K562 (cell line): ENCODE data around the gene SIGLEC1. TPM values are rescaled to one million over a fixed set of nuclear protein-coding genes. Genes with fewer than 3 reads are reported as not detected.

ENCODE experiments used
- ATAC-seq: fragments of 200-7000 bp; cut with Tn5 transposase; 3 replicates; pipeline ENCODE4 v1.9.1; 2020; ENCODE audit warnings: moderate library complexity
- BruUV-seq: library from RNA; stranded (reverse); fragments of 400-500 nt; replicated peaks from 2 replicates; lab custom pipeline; 2021; lab: Mats Ljungman, UMichigan
- CTCF ChIA-PET: fragments of 300-600 bp; formaldehyde crosslinking; extraction: SDS; loops from one replicate; lab custom pipeline; 2021; ENCODE audit warnings: low intra/inter-chr PET ratio; lab: Yijun Ruan, JAX
- POLR2A ChIA-PET: fragments of 300-600, 350-650 bp; sonication (Branson Sonifier 250); formaldehyde crosslinking; extraction: SDS; loops from one replicate; lab custom pipeline; 2021; ENCODE audit warnings: antibody characterized with exemption, inconsistent platforms; lab: Yijun Ruan, JAX
- DNase-seq, 4 experiments: peaks; one replicate each; pipeline versions ENCODE4 v3.0.0 to v3.0.0-alpha.2; 2011 to 2018; ENCODE audit warnings: low spot score in 3 of 4, mixed read lengths in 3 of 4; ENCODE audit errors: extremely low read depth in 1 of 4
- FAIRE-seq: peaks from 2 replicates; lab custom pipeline; 2011; peaks lifted over from hg19 to GRCh38; lab: Jason Lieb, UNC
- H2AFZ ChIP-seq: 2 replicates; pipeline ENCODE4 v1.6.0; 2011; ENCODE audit warnings: low read depth, low read length, control low read depth, inconsistent platforms
- H3K27ac ChIP-seq: fragments of 200-600 bp; 3 replicates; pipeline ENCODE4 v1.8.0; 2011; ENCODE audit warnings: low read depth, mild to moderate bottlenecking, control low read depth, inconsistent platforms, low read length, moderate library complexity, mixed read lengths; ENCODE audit errors: extremely low read depth
- H3K27me3 ChIP-seq, 2 experiments: fragments of 300-600 bp in 1 of 2; 2 replicates in 1 of 2; 3 replicates in 1 of 2; pipeline versions ENCODE4 v1.6.0 to v1.8.0; 2011; ENCODE audit warnings: inconsistent platforms in 2 of 2, low read length in 2 of 2, mild to moderate bottlenecking in 1 of 2, mixed read lengths in 1 of 2, moderate library complexity in 1 of 2; ENCODE audit not compliant: control insufficient read depth in 2 of 2, insufficient read depth in 2 of 2
- H3K36me3 ChIP-seq: fragments of 300-600 bp; 3 replicates; pipeline ENCODE4 v1.8.0; 2011; ENCODE audit warnings: mild to moderate bottlenecking, low read length, inconsistent platforms; ENCODE audit not compliant: control insufficient read depth, insufficient read depth
- H3K4me1 ChIP-seq, 2 experiments: fragments of 200-600 bp in 1 of 2; replicated peaks in 1 of 2; 2 replicates in 1 of 2; 3 replicates in 1 of 2; pipeline versions ENCODE4 v1.5.1 to v1.8.0; 2011; ENCODE audit warnings: inconsistent platforms in 2 of 2, low read length in 2 of 2, mild to moderate bottlenecking in 1 of 2, mixed read lengths in 1 of 2, moderate library complexity in 1 of 2; ENCODE audit not compliant: control insufficient read depth in 2 of 2, insufficient read depth in 2 of 2
- H3K4me2 ChIP-seq: 2 replicates; pipeline ENCODE4 v1.6.1; 2011; ENCODE audit warnings: low read length, control low read depth, inconsistent platforms, mixed read lengths; ENCODE audit not compliant: insufficient read depth
- H3K4me3 ChIP-seq: fragments of 200-600 bp; sonication (generic), shearing (Covaris generic); 2 replicates; pipeline ENCODE4 v1.5.1; 2016; ENCODE audit warnings: control low read depth, inconsistent platforms
- H3K79me2 ChIP-seq: fragments of 200-600 bp; 3 replicates; pipeline ENCODE4 v1.8.0; 2011; ENCODE audit warnings: low read length, inconsistent platforms; ENCODE audit not compliant: control insufficient read depth, insufficient read depth
- H3K9ac ChIP-seq, 2 experiments: 2 replicates each; pipeline versions ENCODE4 v1.6.0 to v1.6.1; 2011; ENCODE audit warnings: low read depth in 2 of 2, low read length in 2 of 2, control low read depth in 1 of 2, inconsistent platforms in 1 of 2, mild to moderate bottlenecking in 1 of 2, mixed read lengths in 1 of 2; ENCODE audit not compliant: insufficient read depth in 1 of 2
- H3K9me1 ChIP-seq: one replicate; pipeline ENCODE4 v1.6.0; 2011; ENCODE audit warnings: inconsistent platforms, mild to moderate bottlenecking, low read length, moderate library complexity; ENCODE audit not compliant: control insufficient read depth, insufficient read depth
- H3K9me3 ChIP-seq: replicated peaks from 2 replicates; pipeline ENCODE4 v1.5.1; 2011; ENCODE audit warnings: low read depth, low read length, inconsistent platforms; ENCODE audit not compliant: control insufficient read depth, insufficient read depth
- H4K20me1 ChIP-seq: replicated peaks from 2 replicates; pipeline ENCODE4 v1.6.1; 2011; ENCODE audit warnings: low read length, inconsistent platforms, mixed read lengths; ENCODE audit not compliant: control insufficient read depth, insufficient read depth
- E2F1 ChIP-seq: sonication (generic); formaldehyde crosslinking; IDR thresholded peaks from 2 replicates; pipeline ENCODE4 v1.8.1; 2023; ENCODE audit warnings: mild to moderate bottlenecking, missing genetic modification reagents, moderate library complexity
- RBFOX2 ChIP-seq: fragments of 200-400 bp; formaldehyde crosslinking; IDR thresholded peaks from 2 replicates; pipeline ENCODE4 v1.6.1; 2017; ENCODE audit warnings: low read depth, mild to moderate bottlenecking, low read length, moderate library complexity
- WGBS: fragments of 100-300 bp; shearing (Covaris generic); methylation state at CpG from one replicate; pipeline ENCODE4 v1.1.6; 2016; ENCODE audit warnings: low coverage, mixed read lengths; ENCODE audit not compliant: insufficient coverage; ENCODE audit errors: missing lambda C conversion rate; 5-methylcytosine and 5-hydroxymethylcytosine counted together
- in situ Hi-C: fragments of 300-500 bp; cut with MboI; formaldehyde crosslinking; loops from 4 replicates; pipeline ENCODE4 v1.15.0; 2018; ENCODE audit warnings: inconsistent platforms, mixed read lengths
- intact Hi-C: fragments of 100-400 bp; cut with micrococcal nuclease; formaldehyde crosslinking; loops from 2 replicates; pipeline ENCODE4 v1.14.2; 2022
- polyA plus RNA-seq, 8 experiments: library from polyadenylated mRNA; depleted of rRNA in 4 of 8; stranded (reverse) in 5 of 8; unstranded in 3 of 8; fragments of >200 nt; fragmentation: Nextera tagmentation in 2 of 8; fragmentation: Illumina TruSeq in 1 of 8; extraction: Ambion mirVana in 2 of 8; extraction: Trizol in 1 of 8; gene quantifications; 2 replicates each; pipeline versions ENCODE4 v1.2.1 to v1.2.3, GENCODE V29; 2011 to 2014; ENCODE audit warnings: inconsistent platforms in 1 of 8, missing spikeins in 1 of 8
- total RNA-seq, 7 experiments: library from RNA; depleted of rRNA in 6 of 7; stranded (reverse); fragments of >200 nt in 6 of 7; fragmentation: Illumina TruSeq in 2 of 7; extraction: Trizol in 2 of 7; gene quantifications; 2 replicates each; pipeline versions ENCODE4 v1.2.1 to v1.2.3, GENCODE V29; 2011 to 2021; ENCODE audit warnings: low replicate concordance in 1 of 7

The SIGLEC1 gene
- total and polyA plus RNA-seq, 9 of the 15 experiments (the other 6 are each of a cell fraction or from before 2014, with no cell fraction given), result 0.05 to 0.07 TPM; not detected in 7

- ATAC-seq (no peak), FAIRE-seq (no peak), DNase-seq (no peak)
- intact Hi-C loops, result loop anchor here (1.0 kb wide), 1 partner anchor 28 kb away; the partner anchor contains the start of gene SPEF1
- no peak overlapping the region for H3K27ac ChIP-seq
- TF ChIP-seq E2F1 (CRISPR knock-in tag) (no peak), RBFOX2 (0 out of 2 replicates have a peak, but pooled peaks have one; percentile 16)
- H3K4me1 ChIP-seq, result peaks cover 0 to 20% of the 10 kb centered on the region in 2 experiments; a peak in 2 of 5 replicates
- ChIA-PET CTCF (interaction anchor here (0.8 kb wide), 1 partner anchor 33 kb away, joined by 7 read pairs; no protein-coding TSS in a partner anchor), POLR2A (interaction anchor here (0.6 to 1.2 kb wide), 2 partner anchors 14 to 17 kb away, joined by 3 to 4 read pairs; no protein-coding TSS in a partner anchor)
- no peaks in the 10 kb centered on the region for H3K27me3 ChIP-seq
- no peak overlapping the region; a peak in 1 of 4 replicates for H3K9ac ChIP-seq
- H3K79me2 ChIP-seq, result no peaks in the 10 kb centered on the region
- 97% methylated on average over 3 of the region's 26 CpGs for WGBS
- H2AFZ ChIP-seq, result no peak overlapping the region
- peaks cover 45% of the 10 kb centered on the region; the same call in 2 of the 3 replicates for H3K36me3 ChIP-seq
- no peak overlapping the region for H3K4me3 ChIP-seq
- H4K20me1 ChIP-seq, result no peaks in the 10 kb centered on the region
- no peaks in the 10 kb centered on the region for H3K9me3 ChIP-seq
- H3K4me2 ChIP-seq, result no peak overlapping the region
- TSS peak; percentile 80 for BruUV-seq
- in situ Hi-C loops, result no loop called here
- peaks cover 2% of the 10 kb centered on the region for H3K9me1 ChIP-seq
These were observed 41.3 kb upstream of the SIGLEC1 start for GRCh38 chr20:3753501-3754275.
